PC-9 (cell line): ENCODE results near the gene CARS2. TPM values are rescaled to one million over a fixed set of nuclear protein-coding genes. Genes with fewer than 3 reads are reported as not detected.

Source experiments
- Bru-seq: library from RNA; stranded (reverse); fragments of 400-500 nt; gene quantifications from one replicate; lab custom pipeline; 2021; lab: Mats Ljungman, UMichigan
- BruChase-seq, 2 experiments: library from RNA; stranded (reverse); fragments of 400-500 nt; gene quantifications; one replicate each; lab custom pipeline; 2021; lab: Mats Ljungman, UMichigan
- BruUV-seq: library from RNA; stranded (reverse); fragments of 400-500 nt; replicated peaks from 2 replicates; lab custom pipeline; 2021; lab: Mats Ljungman, UMichigan
- CTCF ChIA-PET: fragments of 300-600 bp; sonication (Branson Sonifier 250); formaldehyde crosslinking; loops from one replicate; lab custom pipeline; 2022; ENCODE audit warnings: antibody characterized with exemption; lab: Charles Lee
- POLR2A ChIA-PET: fragments of 300-600 bp; sonication (Branson Sonifier 250); formaldehyde crosslinking; loops from one replicate; lab custom pipeline; 2022; ENCODE audit warnings: antibody characterized with exemption; ENCODE audit not compliant: unreplicated experiment; lab: Charles Lee
- DNase-seq, 2 experiments: peaks; one replicate each; pipeline versions ENCODE4 v3.0.0 to v3.0.0-alpha.2; 2015 to 2022; ENCODE audit warnings: mixed read lengths in 1 of 2
- H2AFZ ChIP-seq: fragments of 200-600 bp; sonication (generic); 2 replicates; pipeline ENCODE4 v1.8.1; 2017; ENCODE audit warnings: antibody characterized with exemption
- H3F3A ChIP-seq: fragments of 200-600 bp; sonication (generic); 2 replicates; pipeline ENCODE4 v1.8.1; 2017; ENCODE audit warnings: antibody characterized with exemption, mild to moderate bottlenecking, low read depth; ENCODE audit not compliant: insufficient read depth
- H3K27ac ChIP-seq: fragments of 200-600 bp; sonication (generic); 2 replicates; pipeline ENCODE4 v1.6.1; 2016; ENCODE audit warnings: mixed run types
- H3K27me3 ChIP-seq: fragments of 200-600 bp; sonication (generic); 2 replicates; pipeline ENCODE4 v1.6.1; 2016; ENCODE audit warnings: low read depth, mixed run types; ENCODE audit not compliant: insufficient read depth
- H3K36me3 ChIP-seq: fragments of 200-600 bp; sonication (generic); 2 replicates; pipeline ENCODE4 v1.6.1; 2016; ENCODE audit warnings: low read depth, mixed run types
- H3K4me1 ChIP-seq: fragments of 200-600 bp; sonication (generic); replicated peaks from 2 replicates; pipeline ENCODE4 v1.6.1; 2016; ENCODE audit warnings: mixed run types; ENCODE audit not compliant: insufficient read depth
- H3K4me2 ChIP-seq: fragments of 200-600 bp; sonication (generic); 2 replicates; pipeline ENCODE4 v1.6.1; 2017; ENCODE audit warnings: mixed run types
- H3K4me3 ChIP-seq: fragments of 200-600 bp; sonication (generic); 2 replicates; pipeline ENCODE4 v1.6.1; 2016; ENCODE audit warnings: mixed run types
- H3K79me2 ChIP-seq: fragments of 200-600 bp; sonication (generic); 2 replicates; pipeline ENCODE4 v1.6.1; 2017; ENCODE audit warnings: low read depth, mixed run types
- H3K9me2 ChIP-seq: fragments of 200-600 bp; sonication (generic); 2 replicates; pipeline ENCODE4 v1.8.1; 2017; ENCODE audit warnings: mild to moderate bottlenecking; ENCODE audit not compliant: insufficient read depth
- H3K9me3 ChIP-seq: fragments of 200-600 bp; sonication (generic); 2 replicates; pipeline ENCODE4 v1.8.1; 2016; ENCODE audit warnings: low read depth; ENCODE audit not compliant: insufficient read depth
- H4K20me1 ChIP-seq: fragments of 200-600 bp; sonication (generic); 2 replicates; pipeline ENCODE4 v1.8.1; 2017; ENCODE audit not compliant: insufficient read depth
- CTCF ChIP-seq: fragments of 200-600 bp; sonication (generic); conservative IDR thresholded peaks from 2 replicates; pipeline ENCODE4 v1.6.1; 2017; ENCODE audit warnings: mixed run types, antibody characterized with exemption, mild to moderate bottlenecking, moderate library complexity
- EZH2 ChIP-seq: fragments of 200-600 bp; sonication (generic); IDR thresholded peaks from 2 replicates; pipeline ENCODE4 v1.8.0; 2017; ENCODE audit warnings: antibody characterized with exemption, low read depth
- intact Hi-C: fragments of 100-400 bp; cut with micrococcal nuclease; formaldehyde crosslinking; loops from one replicate; pipeline ENCODE4 v1.10.0; 2022; ENCODE audit not compliant: unreplicated experiment
- long read RNA-seq: library from polyadenylated mRNA; stranded (forward); transcript quantifications from one replicate; pipeline ENCODE4 v2.0.0, GENCODE V29; 2022
- total RNA-seq: library from RNA; stranded (reverse); gene quantifications from 2 replicates; pipeline ENCODE4 v1.2.3, GENCODE V29; 2021

CARS2 gene
- total RNA-seq (57.1 and 67.0 TPM in 2 replicates), Bru-seq, nascent RNA (percentile 84 among the genes with signal in this experiment), BruChase-seq, experiment 1, labeled RNA remaining after a 2-hour chase (percentile 89 among the genes with signal in this experiment), BruChase-seq, experiment 2, labeled RNA remaining after a 6-hour chase (percentile 77 among the genes with signal in this experiment)
- long read RNA-seq, transcript CARS2-201 (15 exons, 1,879 nt) = major isoform, 87 of 121 reads
- long read RNA-seq, partial matches to known transcripts = 7 of 121 reads
- long read RNA-seq, other reads (novel, unspliced or antisense) = 23 of 121 reads

DNA sequence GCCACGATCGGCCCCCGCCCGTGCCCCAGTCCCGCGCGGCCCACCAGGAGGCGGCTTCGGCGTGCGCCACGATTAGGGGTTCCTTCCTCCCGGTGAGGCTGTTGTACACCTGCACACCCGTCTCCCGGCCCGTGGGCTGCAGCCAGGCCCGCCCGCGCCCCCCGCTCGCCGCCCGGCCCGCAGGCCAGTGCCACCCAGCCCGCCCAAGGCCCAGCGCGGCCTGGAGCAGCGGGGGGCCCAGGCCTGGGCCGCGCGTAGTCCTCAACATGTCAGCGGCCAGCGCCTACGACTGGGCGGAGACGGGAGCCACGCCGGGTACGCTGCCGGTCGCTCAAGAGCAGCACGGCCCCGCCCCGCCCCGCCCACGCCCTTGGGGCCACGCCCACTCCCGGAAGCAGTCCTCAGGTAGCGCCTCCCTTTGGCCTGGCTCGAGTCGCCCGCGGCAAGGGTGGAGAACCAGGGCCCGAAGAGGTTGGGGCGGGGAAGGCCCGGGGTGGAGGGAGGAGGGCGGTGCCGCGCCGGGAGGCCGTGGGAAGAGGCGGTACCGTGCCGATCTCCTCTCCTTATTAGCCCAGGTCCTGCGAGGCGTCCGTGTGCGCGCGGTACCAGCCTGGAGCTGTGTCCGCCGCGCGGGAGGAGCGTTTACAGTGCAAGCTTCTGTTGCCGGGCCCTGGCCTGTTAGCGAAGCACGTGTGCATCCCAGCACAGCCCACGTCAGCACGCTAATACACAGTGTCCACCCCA lies at the start of gene CARS2:
CARS2 (minus strand) TSS at position 291 of the 744 bp plus-strand sequence; CDS start at position 268, 23 bp downstream.
- POLR2A ChIA-PET = interaction anchor here (0.6 to 0.7 kb wide), 3 partner anchors 9 to 250 kb away, joined by 3 to 7 read pairs (median 3); no protein-coding TSS in a partner anchor
- Histone ChIP-seq H3K27me3 (no peaks in the 10 kb centered on the region), H4K20me1 (peaks cover 5% of the 10 kb centered on the region), H3K4me2 (peak within 1 kb of the TSS; percentile 98), H3K79me2 (peaks cover 41% of the 10 kb centered on the region), H3K36me3 (0 out of 2 replicates have a peak, but pooled peaks cover 4% of the 10 kb centered on the region), H2AFZ (peak within 1 kb of the TSS; percentile 75), H3K4me1 (peaks cover 29% of the 10 kb centered on the region), H3F3A (peaks cover 31% of the 10 kb centered on the region), H3K27ac (peak within 1 kb of the TSS; percentile 93), H3K9me2 (no peaks in the 10 kb centered on the region), H3K9me3 (no peaks in the 10 kb centered on the region), H3K4me3 (peak within 1 kb of the TSS; percentile 82)
- BruUV-seq = no TSS peak
- CTCF ChIA-PET = no interaction called here
- intact Hi-C loops = loop anchor here (1.0 to 5.0 kb wide), 2 partner anchors 180 to 249 kb away; no protein-coding TSS in a partner anchor
- TF ChIP-seq CTCF = no peak
- TF ChIP-seq EZH2 = no peak
- peak; percentile 95 to 96 for DNase-seq

DNA sequence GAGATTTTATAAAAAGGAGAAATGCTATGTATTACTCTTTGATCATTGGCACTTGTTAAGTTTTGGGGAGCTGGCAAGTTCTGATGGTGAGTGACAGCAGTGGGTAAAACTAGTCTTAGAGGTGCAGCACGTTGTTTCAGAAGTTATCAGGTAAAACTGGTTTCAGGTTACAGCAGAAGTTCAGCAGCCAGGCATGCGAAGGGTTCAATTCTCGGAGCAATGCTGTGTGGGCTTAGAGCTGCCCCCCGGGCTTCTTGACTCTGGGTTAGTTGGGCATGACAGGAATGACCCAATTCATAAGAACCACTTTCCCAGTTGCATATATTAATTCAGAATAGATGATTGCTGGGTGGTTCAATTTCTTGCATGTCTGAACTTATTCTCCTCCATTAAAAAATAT lies 42.4 kb upstream of the CARS2 start:
- TF ChIP-seq CTCF = no peak
- no peaks in the 10 kb centered on the region for H3K36me3 ChIP-seq
- no peak overlapping the region for H2AFZ ChIP-seq
- H4K20me1 ChIP-seq = no peaks in the 10 kb centered on the region
- no peaks in the 10 kb centered on the region for H3K27me3 ChIP-seq
- peaks cover 6% of the 10 kb centered on the region; the same call in 1 of the 2 replicates for H3F3A ChIP-seq
- ChIA-PET CTCF (no interaction called here), POLR2A (no interaction called here)
- peaks cover 19% of the 10 kb centered on the region; the same call in 1 of the 2 replicates for H3K9me3 ChIP-seq
- H3K4me1 ChIP-seq = no peaks in the 10 kb centered on the region
- DNase-seq = no peak
- intact Hi-C loops = no loop called here
- no peaks in the 10 kb centered on the region for H3K79me2 ChIP-seq
- no peak overlapping the region for H3K27ac ChIP-seq
- no peak overlapping the region for H3K4me2 ChIP-seq
- no peak overlapping the region for H3K4me3 ChIP-seq
- BruUV-seq = no TSS peak
- H3K9me2 ChIP-seq = no peaks in the 10 kb centered on the region

DNA sequence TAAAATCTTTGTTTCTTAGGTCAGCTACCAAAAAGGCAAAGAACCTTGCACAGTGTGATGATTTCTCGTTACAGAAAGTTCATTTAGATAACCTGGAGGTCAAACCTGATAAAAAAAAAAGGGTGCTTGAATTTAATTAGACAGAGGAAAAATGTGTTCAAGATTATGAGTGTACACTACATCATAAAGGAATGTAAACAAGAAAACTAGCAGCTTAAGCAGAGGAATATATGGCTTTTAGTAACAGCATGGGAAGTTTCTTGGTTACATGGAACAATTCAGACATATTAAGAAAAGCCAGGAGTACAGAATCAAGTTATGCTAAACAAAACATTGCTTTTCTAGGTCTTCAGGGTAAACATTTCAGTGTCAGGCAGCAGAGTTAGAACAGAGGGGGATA lies 40.5 kb upstream of the CARS2 start:
- BruUV-seq = no TSS peak
- ChIA-PET POLR2A (no interaction called here), CTCF (interaction anchor here (0.7 kb wide), 1 partner anchor 38 kb away, joined by 4 read pairs; no protein-coding TSS in a partner anchor)
- no peaks in the 10 kb centered on the region for H3K27me3 ChIP-seq
- TF ChIP-seq CTCF (no peak), EZH2 (no peak)
- no peak overlapping the region for H3K4me3 ChIP-seq
- H3K79me2 ChIP-seq = no peaks in the 10 kb centered on the region
- H2AFZ ChIP-seq = no peak overlapping the region
- no peaks in the 10 kb centered on the region for H3K36me3 ChIP-seq
- H4K20me1 ChIP-seq = no peaks in the 10 kb centered on the region
- no peaks in the 10 kb centered on the region for H3K4me1 ChIP-seq
- H3K27ac ChIP-seq = no peak overlapping the region
- H3K4me2 ChIP-seq = no peak overlapping the region
- no peak for DNase-seq
- intact Hi-C loops = no loop called here
- H3K9me2 ChIP-seq = no peaks in the 10 kb centered on the region
- peaks cover 6% of the 10 kb centered on the region; the same call in 1 of the 2 replicates for H3F3A ChIP-seq
- peaks cover 17% of the 10 kb centered on the region; the same call in 1 of the 2 replicates for H3K9me3 ChIP-seq
